Measurements from ENCODE around the gene NELL1.

The NELL1 gene

DNA sequence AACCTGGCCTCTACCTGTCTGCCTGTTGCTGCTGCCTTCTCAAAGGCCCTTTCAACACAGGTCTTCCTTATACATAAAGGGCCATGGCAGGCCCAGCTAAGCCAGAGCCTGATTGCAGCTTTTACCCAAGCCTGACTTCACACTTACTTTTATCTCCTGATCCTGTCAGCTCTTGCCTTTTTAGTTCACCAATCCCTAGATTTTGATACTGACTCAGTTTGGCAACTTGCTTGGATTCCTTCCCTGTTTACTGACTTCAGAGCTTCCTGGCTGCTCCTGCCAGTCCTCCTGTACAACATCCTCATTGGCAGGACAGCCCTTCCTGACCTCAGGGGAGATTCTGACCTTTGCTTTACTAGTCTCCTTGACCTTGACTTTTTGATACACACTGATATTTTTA, 195.2 kb downstream of the NELL1 start:
- H3K9me3 Mint-ChIP-seq: no peaks in the 10 kb centered on the region
- H3K27ac Mint-ChIP-seq: no peak overlapping the region
- no peak overlapping the region for H3K4me3 Mint-ChIP-seq
- H3K4me1 Mint-ChIP-seq: no peaks in the 10 kb centered on the region
- H3K27me3 Mint-ChIP-seq: no peaks in the 10 kb centered on the region
- H3K36me3 Mint-ChIP-seq: no peaks in the 10 kb centered on the region

DNA sequence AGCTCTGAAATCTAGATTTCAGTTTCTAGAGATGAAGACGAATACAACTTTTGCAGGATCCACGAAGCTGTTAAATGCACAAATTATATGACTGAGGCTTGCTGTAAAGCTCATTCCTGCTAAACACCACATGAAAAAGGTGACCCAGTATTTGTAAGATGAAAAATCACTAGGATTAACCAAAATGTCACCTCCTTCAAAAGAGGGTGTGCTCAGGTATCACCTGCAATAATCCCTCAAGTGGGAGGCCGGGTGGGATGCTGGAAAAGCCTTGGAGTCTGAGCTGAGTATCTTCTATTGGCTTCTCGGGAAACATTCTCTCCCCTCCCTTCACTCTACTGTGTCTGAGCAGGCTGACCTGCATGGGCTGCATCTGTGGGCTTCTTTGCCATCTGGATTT, 195.8 kb downstream of the NELL1 start:
- no peaks in the 10 kb centered on the region for H3K9me3 Mint-ChIP-seq
- no peak overlapping the region for H3K27ac Mint-ChIP-seq
- no peaks in the 10 kb centered on the region for H3K4me1 Mint-ChIP-seq
- no peaks in the 10 kb centered on the region for H3K27me3 Mint-ChIP-seq
- H3K4me3 Mint-ChIP-seq: no peak overlapping the region
- H3K36me3 Mint-ChIP-seq: no peaks in the 10 kb centered on the region

DNA sequence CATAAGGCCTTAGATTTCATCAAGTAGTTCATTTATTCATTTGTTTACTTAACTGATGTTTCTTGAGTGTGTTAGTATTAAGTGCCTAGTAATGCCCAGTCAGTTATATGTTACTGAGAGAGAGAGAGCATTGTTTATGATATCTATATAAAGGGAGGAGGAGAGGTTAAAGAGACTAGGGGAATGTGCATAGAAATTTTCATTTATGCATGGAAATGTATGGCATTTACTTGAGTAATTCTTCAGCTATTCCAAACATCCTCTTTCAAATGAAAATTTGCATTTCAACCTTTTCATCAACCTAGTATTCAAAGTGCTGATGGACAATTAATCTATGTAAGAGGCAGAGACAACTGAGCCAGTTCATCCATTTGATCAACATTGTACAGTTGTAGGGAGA, 199.7 kb downstream of the NELL1 start:
- Mint-ChIP-seq H3K4me3 (no peak overlapping the region), H3K27ac (no peak overlapping the region), H3K27me3 (no peaks in the 10 kb centered on the region), H3K4me1 (no peaks in the 10 kb centered on the region), H3K9me3 (no peaks in the 10 kb centered on the region), H3K36me3 (no peaks in the 10 kb centered on the region)

DNA sequence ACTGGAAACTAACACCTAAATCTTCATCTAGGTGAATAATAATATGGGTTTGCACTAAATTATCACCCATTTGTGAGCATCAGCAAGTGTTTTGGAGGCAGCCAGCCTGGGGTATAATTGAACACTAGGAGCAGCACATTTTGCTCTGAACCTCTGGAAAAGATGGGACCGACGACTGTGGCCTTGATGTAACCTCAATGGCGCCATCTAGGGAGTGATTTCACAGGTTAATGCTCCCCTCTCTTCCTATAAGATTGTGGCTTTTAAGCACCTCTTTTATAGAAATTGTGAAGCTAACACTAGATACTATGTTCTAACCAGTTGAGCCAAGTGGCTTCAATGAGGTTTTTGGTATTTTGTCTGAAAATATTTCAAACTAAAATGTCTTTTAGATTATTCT, 203.7 kb downstream of the NELL1 start:
- Mint-ChIP-seq H3K9me3 (no peaks in the 10 kb centered on the region), H3K27ac (no peak overlapping the region), H3K27me3 (no peaks in the 10 kb centered on the region), H3K36me3 (no peaks in the 10 kb centered on the region), H3K4me3 (no peak overlapping the region), H3K4me1 (no peaks in the 10 kb centered on the region)

DNA sequence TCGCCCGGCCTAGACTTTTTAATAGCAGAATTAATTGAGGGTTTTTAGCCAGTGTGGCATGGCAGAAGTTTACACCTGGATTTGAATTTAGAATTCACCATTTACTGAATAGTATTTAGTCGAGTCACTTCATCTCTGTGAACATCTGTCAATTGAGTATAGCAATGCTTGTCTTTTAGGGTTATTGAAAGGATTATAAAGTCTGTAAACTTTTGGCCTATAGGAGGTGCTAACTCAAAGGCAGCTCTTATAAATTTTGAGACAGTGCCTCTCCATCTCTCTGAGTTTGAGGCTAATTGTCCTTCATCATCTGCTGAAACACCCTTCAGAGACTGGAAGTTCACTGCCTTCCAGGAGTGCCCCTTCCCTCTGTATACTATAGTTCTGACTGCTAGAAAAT, 205.0 kb downstream of the NELL1 start:
- H3K4me3 Mint-ChIP-seq: no peak overlapping the region
- peaks cover 5% of the 10 kb centered on the region for H3K9me3 Mint-ChIP-seq
- no peaks in the 10 kb centered on the region for H3K4me1 Mint-ChIP-seq
- no peaks in the 10 kb centered on the region for H3K36me3 Mint-ChIP-seq
- peaks cover 2% of the 10 kb centered on the region for H3K27me3 Mint-ChIP-seq
- no peak overlapping the region for H3K27ac Mint-ChIP-seq

DNA sequence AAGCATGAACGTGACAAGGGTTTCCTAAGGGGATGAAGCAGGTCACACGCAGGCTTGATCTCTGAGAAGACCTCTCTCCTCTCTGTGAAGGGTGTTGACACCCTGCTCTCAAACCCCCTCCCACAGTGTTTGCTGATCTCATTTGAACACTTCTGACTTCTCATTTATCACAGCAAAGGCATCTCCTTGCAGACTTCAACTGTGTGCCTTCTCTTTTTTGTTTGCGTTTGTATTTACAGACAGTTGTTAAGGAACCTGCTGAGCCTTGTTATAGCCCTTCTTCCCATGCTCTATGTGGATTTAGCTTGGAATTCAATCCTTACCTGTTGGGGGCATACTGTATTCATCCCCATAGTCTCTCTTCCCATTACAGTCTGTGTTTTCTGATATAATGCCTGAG, 206.5 kb downstream of the NELL1 start:
- Mint-ChIP-seq H3K4me3 (no peak overlapping the region), H3K27me3 (peaks cover 2% of the 10 kb centered on the region), H3K4me1 (no peaks in the 10 kb centered on the region), H3K9me3 (peaks cover 5% of the 10 kb centered on the region), H3K27ac (no peak overlapping the region), H3K36me3 (no peaks in the 10 kb centered on the region)

DNA sequence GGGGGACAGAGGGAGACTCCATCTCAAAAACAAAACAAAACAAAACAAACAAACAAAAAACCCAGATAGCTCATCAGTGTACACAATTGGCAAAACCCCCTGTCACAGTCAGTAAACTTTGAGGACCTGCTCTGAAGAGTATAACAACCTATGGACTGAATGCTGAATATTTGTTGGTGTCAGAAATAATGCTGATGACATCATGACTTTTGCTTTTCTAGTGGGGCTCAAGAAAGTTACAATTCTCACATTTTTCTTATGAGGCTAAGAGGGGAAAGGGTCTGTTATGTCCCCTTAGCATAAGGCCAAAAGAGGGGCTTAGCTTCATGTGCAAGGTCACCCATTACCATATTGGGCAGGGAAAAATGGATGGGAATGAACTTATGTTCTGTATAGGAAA, 207.4 kb downstream of the NELL1 start:
- Mint-ChIP-seq H3K4me3 (no peak overlapping the region), H3K27me3 (peaks cover 2% of the 10 kb centered on the region), H3K27ac (no peak overlapping the region), H3K4me1 (no peaks in the 10 kb centered on the region), H3K9me3 (peaks cover 5% of the 10 kb centered on the region), H3K36me3 (no peaks in the 10 kb centered on the region)

DNA sequence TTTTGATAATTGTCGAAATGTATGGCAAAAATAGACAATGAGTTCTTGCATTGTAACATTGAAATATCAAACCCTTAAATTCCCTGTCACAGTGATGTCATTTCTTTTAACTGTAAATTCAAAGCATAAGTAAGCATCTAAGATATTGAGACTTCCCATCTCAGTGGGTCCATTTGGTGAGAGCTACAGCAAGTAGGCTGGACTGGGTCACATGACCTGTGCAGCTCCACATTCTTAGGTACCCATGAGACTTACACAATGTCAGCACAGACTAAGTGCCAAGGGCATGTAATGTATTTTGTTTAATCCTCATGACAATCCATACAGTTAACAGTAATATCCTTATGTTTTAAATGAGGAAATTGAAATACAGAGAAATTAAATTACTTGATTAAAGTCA, 210.7 kb downstream of the NELL1 start:
- H3K4me1 Mint-ChIP-seq: no peaks in the 10 kb centered on the region
- H3K27me3 Mint-ChIP-seq: peaks cover 2% of the 10 kb centered on the region
- H3K4me3 Mint-ChIP-seq: no peak overlapping the region
- H3K27ac Mint-ChIP-seq: no peak overlapping the region
- H3K9me3 Mint-ChIP-seq: peaks cover 5% of the 10 kb centered on the region
- no peaks in the 10 kb centered on the region for H3K36me3 Mint-ChIP-seq

DNA sequence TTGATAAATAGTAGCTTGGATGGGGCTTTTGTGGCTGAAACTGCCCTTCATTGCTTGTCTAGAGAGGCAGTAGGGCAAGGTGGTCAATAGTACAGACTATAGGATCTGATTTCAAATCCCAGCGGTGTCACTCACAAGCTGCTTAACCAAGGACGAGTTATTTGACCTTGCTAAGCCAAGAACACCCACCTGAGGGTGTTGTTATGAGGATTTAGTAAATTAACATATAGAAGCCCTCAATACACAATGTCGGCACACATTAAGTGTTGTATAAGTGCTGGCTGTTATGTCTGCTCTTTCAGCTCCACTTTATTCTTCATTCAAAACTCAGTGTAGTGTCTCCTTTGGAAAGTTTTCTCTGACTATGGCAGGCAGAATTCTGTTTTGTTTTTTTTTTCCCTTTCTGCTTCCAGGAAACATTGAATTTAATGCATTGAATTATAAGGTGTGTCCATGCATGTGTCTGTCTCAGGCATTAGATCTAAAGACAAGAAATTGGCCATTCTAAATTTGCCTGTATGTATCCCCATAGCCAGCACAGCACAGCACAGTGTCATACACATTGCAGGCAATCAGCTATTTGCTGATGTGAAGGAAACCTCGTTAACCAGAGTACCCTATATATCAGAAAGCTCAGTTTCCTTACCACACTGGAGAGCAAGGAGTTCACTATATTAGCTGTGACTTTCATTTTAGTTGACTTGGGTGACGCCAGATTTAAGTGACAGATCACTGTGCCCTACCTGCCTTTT, 212.1 kb downstream of the NELL1 start:
- no peak overlapping the region for H3K4me3 Mint-ChIP-seq
- no peaks in the 10 kb centered on the region for H3K36me3 Mint-ChIP-seq
- no peaks in the 10 kb centered on the region for H3K4me1 Mint-ChIP-seq
- peaks cover 5% of the 10 kb centered on the region for H3K9me3 Mint-ChIP-seq
- no peak overlapping the region for H3K27ac Mint-ChIP-seq
- peaks cover 2% of the 10 kb centered on the region for H3K27me3 Mint-ChIP-seq

DNA sequence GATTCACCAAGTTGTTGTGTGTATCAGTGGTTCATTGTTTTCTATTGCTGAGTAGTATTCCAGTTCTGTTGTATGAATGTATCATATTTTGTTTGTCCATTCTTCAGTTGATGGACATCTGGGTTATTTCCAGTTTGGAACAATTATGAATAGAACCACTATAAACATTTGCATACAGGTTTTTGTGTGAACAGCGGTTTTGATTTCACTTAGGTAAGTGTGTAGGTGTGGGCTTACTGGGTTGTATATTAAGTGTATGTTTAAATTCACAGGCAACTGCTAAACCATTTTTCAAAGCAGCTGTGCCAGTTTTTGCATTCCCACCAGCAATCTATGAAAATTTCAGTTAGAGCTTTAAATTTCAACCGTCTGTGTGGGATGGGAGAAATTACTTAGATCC, 217.8 kb downstream of the NELL1 start:
- H3K4me3 Mint-ChIP-seq: no peak overlapping the region
- no peaks in the 10 kb centered on the region for H3K36me3 Mint-ChIP-seq
- H3K9me3 Mint-ChIP-seq: peaks cover 5% of the 10 kb centered on the region
- H3K27ac Mint-ChIP-seq: no peak overlapping the region
- no peaks in the 10 kb centered on the region for H3K4me1 Mint-ChIP-seq
- H3K27me3 Mint-ChIP-seq: no peaks in the 10 kb centered on the region

DNA sequence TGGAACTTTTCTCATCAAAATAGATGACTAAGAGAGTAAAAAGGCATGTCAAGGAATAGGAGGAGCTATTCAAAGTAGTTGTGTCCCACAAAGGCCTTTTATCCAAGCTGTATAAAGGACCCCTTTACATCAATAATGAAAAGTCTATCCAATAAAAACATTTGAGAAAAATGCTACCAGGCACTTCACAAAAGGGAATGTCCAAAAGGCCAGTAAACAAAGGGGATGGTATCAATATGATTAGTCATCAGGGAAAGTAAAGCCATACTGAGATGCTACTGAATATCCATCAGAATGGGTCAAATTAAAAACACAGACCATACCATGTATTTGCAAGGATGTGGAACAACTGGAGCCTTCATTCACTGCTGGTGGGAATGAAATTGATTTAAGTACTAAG, 224.9 kb downstream of the NELL1 start:
- H3K27ac Mint-ChIP-seq: no peak overlapping the region
- H3K4me3 Mint-ChIP-seq: no peak overlapping the region

DNA sequence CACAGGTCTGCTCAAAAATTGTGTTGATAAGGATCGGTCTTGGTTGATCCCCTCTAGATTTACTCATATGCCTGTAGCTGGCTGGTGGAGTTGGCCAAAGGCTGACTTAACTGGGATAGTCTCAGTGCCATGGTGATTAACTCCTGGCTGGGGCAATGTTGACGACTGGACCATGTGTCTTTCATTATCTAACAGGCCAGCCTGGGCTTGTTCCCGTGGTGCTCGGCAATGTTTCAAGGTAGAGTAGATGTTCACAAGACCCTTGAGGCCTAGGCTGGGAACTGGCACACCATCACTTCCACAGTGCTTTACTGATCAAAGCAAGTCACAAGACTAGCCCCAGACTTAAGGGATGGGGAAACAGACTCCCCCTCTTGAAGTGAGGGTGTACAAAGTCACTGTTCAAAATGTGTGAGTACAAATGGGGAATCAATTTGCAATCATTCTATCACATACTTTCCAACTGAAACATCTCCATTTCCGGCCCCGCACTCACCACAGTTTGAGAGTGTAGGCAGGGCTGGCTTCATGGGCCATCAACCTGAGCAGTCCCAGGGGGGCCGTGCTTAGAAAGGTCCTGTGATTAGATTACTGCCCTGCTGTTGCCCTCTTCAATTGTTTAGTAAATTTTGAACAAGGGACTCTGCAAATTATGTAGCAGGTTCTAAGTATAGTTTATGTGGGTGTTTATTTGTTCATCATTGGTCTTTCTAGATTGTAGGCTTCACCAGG, 240.8 kb downstream of the NELL1 start:
- Mint-ChIP-seq H3K4me1 (no peaks in the 10 kb centered on the region), H3K9me3 (peaks cover 6% of the 10 kb centered on the region), H3K4me3 (no peak overlapping the region), H3K27me3 (no peaks in the 10 kb centered on the region), H3K27ac (no peak overlapping the region), H3K36me3 (no peaks in the 10 kb centered on the region)

More for the DNA sequence above, 224.9 kb downstream of the NELL1 start:
- no peaks in the 10 kb centered on the region for H3K27me3 Mint-ChIP-seq
- H3K9me3 Mint-ChIP-seq: peaks cover 10% of the 10 kb centered on the region
- H3K4me1 Mint-ChIP-seq: no peaks in the 10 kb centered on the region
- H3K36me3 Mint-ChIP-seq: no peaks in the 10 kb centered on the region

DNA sequence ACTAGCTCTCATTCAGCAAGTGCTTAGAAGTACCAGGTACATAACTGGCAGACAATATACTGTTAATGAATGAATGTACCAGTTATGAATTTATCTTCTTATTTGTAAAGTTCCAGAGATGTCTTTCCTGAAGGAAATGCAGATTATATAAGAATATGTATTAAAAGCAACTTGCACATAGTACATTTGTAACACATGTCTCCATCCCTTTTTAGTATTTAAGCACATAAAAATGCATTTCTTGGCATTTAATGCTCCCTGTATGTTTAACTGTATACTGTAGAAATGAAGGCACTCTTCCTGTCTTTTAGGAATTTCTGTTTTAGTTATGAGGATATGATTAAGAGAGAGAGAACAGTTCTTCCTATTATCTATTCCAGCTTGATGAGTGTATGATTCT, 241.3 kb downstream of the NELL1 start:
- peaks cover 4% of the 10 kb centered on the region for H3K9me3 Mint-ChIP-seq
- no peak overlapping the region for H3K4me3 Mint-ChIP-seq
- no peaks in the 10 kb centered on the region for H3K36me3 Mint-ChIP-seq
- no peak overlapping the region for H3K27ac Mint-ChIP-seq
- no peaks in the 10 kb centered on the region for H3K27me3 Mint-ChIP-seq
- H3K4me1 Mint-ChIP-seq: no peaks in the 10 kb centered on the region

DNA sequence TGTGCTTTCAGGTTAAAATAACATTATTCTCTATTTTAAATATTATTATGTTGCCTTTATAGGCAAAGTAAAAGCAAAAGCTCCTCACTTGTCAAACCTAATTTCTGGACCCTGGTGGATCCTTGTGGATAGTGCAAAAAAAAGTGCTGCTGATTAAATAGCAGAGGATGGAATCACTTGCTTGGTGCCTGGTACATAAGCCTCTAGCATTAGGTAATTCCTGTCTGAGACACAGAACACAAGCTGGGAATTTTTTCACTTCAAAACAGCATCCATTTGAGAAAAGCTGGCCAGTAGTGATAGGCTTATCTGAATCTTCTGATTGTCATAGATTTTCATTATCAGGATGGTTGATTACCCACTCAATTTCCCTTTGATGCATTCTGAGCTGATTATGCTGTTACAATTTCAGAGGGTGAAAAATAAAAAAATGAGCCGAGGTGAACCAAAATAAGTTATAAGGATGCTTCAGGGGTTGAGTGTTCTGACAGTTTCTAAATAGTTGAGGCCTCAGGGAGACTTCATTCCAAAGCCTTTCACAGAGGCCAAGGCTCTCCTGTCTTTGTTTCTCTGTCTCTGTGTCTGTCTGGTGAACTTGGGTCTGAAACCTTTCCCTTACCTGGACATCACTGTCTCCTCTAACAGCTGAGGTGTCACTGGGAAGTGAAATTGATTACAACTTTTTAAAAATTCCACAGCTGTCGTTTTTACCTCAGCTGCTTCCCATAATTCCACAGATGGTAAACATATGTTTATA, 242.9 kb downstream of the NELL1 start:
- Mint-ChIP-seq H3K27me3 (no peaks in the 10 kb centered on the region), H3K4me1 (no peaks in the 10 kb centered on the region), H3K9me3 (peaks cover under 1% of the 10 kb centered on the region), H3K36me3 (no peaks in the 10 kb centered on the region), H3K4me3 (no peak overlapping the region), H3K27ac (no peak overlapping the region)

DNA sequence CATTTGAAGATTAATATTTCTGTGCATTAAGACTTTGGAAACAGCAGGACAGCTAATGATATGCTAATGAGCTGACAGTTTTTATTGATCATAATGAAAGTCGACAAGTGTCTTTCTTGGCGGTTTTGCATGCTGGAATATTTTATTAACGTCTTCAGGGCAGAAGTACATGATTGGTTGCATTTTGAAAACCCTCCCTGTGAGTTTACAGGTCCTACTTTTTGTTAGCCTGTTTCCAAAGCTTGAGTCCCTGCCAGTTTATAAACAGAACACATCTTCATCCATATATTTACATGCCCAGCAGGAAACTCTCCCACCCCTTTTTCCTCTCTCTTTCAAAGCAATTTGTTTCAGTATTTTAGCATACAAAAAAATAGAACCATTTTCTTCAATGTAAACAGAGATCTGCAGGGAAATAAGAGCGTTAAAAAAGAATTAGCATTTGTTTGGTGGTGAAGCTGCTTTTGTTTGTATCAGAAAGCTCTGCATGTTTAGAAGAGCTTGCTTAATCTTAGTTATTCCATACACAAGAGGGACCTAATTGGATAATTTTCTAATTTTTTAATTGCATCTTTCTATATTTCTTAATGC, 243.6 kb downstream of the NELL1 start:
- Mint-ChIP-seq H3K9me3 (peaks cover 4% of the 10 kb centered on the region), H3K4me3 (no peak overlapping the region), H3K27ac (no peak overlapping the region), H3K36me3 (no peaks in the 10 kb centered on the region), H3K27me3 (no peaks in the 10 kb centered on the region), H3K4me1 (no peaks in the 10 kb centered on the region)

DNA sequence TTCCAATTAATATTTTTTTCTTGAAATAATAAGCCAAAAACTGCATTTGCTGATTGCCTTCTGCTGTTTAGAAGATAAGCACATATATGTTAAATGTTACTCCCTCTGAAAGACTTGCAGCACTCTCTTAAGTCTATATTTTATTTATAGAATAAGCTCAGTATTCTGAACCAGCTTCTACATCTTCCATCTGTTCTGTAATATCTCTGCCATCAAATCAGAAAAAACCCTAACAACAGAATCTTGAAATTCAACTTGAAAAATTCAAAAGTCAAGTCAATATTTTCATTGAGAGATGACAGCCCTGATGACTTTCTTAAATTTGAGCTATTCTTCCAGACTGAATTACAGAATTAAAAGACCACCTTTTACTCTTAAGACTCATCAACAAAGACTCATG, 247.9 kb downstream of the NELL1 start:
- Mint-ChIP-seq H3K4me1 (no peaks in the 10 kb centered on the region), H3K36me3 (no peaks in the 10 kb centered on the region), H3K9me3 (peaks cover 4% of the 10 kb centered on the region), H3K27me3 (no peaks in the 10 kb centered on the region), H3K27ac (no peak overlapping the region), H3K4me3 (no peak overlapping the region)

Measured in activated naive CD4-positive, alpha-beta T cell treated with anti-CD3 and anti-CD28 coated beads, Interleukin-2, amount 50 U/mL, for 24 hours (primary cell).